Ishikawa (cell line): ENCODE data around the gene KLK12.

ENCODE experiments used
- CEBPB ChIP-seq: IDR thresholded peaks from 2 replicates; pipeline ENCODE4 v1.6.1; 2012
- CREB1 ChIP-seq: IDR thresholded peaks from 2 replicates; pipeline ENCODE4 v1.6.1; 2012; ENCODE audit warnings: low read depth
- EGR1 ChIP-seq: IDR thresholded peaks from 2 replicates; pipeline ENCODE4 v1.6.1; 2012
- EP300 ChIP-seq: IDR thresholded peaks from 2 replicates; pipeline ENCODE4 v1.6.1; 2012; ENCODE audit warnings: borderline replicate concordance
- FOXM1 ChIP-seq: IDR thresholded peaks from 2 replicates; pipeline ENCODE4 v1.6.1; 2012; ENCODE audit warnings: low read depth, borderline replicate concordance
- NFIC ChIP-seq: IDR thresholded peaks from 2 replicates; pipeline ENCODE4 v1.6.1; 2012
- RAD21 ChIP-seq: IDR thresholded peaks from 2 replicates; pipeline ENCODE4 v1.6.1; 2012; ENCODE audit warnings: low read depth
- TAF1 ChIP-seq: IDR thresholded peaks from 2 replicates; pipeline ENCODE4 v1.6.1; 2012; ENCODE audit warnings: low read depth, mild to moderate bottlenecking
- TCF12 ChIP-seq: IDR thresholded peaks from 2 replicates; pipeline ENCODE4 v1.6.1; 2012; ENCODE audit warnings: low read depth
- TEAD4 ChIP-seq: IDR thresholded peaks from 2 replicates; pipeline ENCODE4 v1.6.1; 2012
- YY1 ChIP-seq: IDR thresholded peaks from 2 replicates; pipeline ENCODE4 v1.6.1; 2012; ENCODE audit warnings: low read depth
- ZBTB7A ChIP-seq: IDR thresholded peaks from 2 replicates; pipeline ENCODE4 v1.6.1; 2012; ENCODE audit warnings: low read depth
- TF ChIP-seq, protein P1 (sequence below): IDR thresholded peaks from 2 replicates; pipeline ENCODE4 v1.6.1; 2012; ENCODE audit warnings: low read depth, mild to moderate bottlenecking
- TF ChIP-seq, protein P2 (sequence below): IDR thresholded peaks from 2 replicates; pipeline ENCODE4 v1.6.1; 2012
- TF ChIP-seq, protein P3 (sequence below): IDR thresholded peaks from 2 replicates; pipeline ENCODE4 v1.6.1; 2012

The KLK12 gene

DNA sequence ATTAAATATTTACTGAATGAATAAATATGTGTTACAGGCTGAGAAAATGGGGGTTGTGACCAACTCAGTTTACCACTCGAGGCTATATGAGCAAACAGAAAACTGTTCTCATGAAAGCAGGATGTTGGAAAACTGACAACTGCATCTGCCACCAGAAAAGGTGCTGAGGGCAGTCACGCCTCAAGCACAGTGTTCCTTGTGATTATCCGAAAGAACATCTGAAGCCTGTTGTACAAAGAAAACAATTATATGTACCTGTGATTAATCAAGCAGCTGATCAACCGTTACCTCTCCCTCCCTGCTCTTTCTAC lies 36.2 kb upstream of the KLK12 start:
- no peak for TF ChIP-seq EP300
- no peak for TF ChIP-seq TAF1
- TF ChIP-seq, protein P1, sequence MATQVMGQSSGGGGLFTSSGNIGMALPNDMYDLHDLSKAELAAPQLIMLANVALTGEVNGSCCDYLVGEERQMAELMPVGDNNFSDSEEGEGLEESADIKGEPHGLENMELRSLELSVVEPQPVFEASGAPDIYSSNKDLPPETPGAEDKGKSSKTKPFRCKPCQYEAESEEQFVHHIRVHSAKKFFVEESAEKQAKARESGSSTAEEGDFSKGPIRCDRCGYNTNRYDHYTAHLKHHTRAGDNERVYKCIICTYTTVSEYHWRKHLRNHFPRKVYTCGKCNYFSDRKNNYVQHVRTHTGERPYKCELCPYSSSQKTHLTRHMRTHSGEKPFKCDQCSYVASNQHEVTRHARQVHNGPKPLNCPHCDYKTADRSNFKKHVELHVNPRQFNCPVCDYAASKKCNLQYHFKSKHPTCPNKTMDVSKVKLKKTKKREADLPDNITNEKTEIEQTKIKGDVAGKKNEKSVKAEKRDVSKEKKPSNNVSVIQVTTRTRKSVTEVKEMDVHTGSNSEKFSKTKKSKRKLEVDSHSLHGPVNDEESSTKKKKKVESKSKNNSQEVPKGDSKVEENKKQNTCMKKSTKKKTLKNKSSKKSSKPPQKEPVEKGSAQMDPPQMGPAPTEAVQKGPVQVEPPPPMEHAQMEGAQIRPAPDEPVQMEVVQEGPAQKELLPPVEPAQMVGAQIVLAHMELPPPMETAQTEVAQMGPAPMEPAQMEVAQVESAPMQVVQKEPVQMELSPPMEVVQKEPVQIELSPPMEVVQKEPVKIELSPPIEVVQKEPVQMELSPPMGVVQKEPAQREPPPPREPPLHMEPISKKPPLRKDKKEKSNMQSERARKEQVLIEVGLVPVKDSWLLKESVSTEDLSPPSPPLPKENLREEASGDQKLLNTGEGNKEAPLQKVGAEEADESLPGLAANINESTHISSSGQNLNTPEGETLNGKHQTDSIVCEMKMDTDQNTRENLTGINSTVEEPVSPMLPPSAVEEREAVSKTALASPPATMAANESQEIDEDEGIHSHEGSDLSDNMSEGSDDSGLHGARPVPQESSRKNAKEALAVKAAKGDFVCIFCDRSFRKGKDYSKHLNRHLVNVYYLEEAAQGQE: no peak
- TF ChIP-seq, protein P2, sequence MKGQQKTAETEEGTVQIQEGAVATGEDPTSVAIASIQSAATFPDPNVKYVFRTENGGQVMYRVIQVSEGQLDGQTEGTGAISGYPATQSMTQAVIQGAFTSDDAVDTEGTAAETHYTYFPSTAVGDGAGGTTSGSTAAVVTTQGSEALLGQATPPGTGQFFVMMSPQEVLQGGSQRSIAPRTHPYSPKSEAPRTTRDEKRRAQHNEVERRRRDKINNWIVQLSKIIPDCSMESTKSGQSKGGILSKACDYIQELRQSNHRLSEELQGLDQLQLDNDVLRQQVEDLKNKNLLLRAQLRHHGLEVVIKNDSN: no peak
- TF ChIP-seq YY1: no peak
- no peak for TF ChIP-seq ZBTB7A
- TF ChIP-seq CREB1: no peak
- TF ChIP-seq TCF12: no peak
- TF ChIP-seq TEAD4: no peak
- no peak for TF ChIP-seq FOXM1
- TF ChIP-seq, protein P3, sequence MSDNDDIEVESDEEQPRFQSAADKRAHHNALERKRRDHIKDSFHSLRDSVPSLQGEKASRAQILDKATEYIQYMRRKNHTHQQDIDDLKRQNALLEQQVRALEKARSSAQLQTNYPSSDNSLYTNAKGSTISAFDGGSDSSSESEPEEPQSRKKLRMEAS: no peak
- TF ChIP-seq RAD21: no peak
- TF ChIP-seq EGR1: no peak
- no peak for TF ChIP-seq CEBPB

DNA sequence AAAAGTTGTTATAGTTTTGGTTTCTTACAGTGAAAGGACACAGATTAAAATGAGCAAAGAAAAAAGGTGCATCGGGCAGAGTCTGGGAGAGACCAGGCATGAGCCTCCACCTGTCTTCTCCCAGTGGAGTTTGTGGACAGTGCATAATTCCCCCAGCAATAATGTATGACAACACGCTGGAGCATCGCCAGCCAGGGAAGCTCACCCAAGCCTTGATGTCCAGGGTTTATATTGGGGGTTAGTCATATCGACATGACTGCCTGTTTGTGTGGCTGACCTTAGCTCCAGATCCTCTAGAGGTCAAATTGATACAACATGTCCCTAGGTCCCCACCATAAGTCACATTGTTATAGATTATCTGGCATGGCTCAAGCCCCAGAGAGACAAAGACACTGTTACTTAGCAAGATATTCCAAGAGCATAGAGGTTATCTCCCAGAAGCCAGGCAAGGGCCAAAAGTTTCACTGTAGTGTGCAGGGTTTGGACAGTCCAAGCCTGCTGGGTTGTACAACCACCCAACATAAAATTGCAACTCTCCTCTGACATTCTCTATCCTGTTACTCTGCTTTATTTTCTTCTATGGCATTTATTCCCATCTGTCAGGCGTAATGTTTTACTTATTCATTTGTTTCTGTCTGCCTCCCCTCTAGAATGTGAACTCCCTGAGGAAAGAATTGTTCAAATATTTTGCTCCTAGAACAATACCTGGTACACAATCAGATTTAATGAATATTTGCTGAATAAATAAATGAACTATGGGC lies 35.7 kb upstream of the KLK12 start:
- TF ChIP-seq, protein P2: no peak
- TF ChIP-seq TCF12 (no peak), RAD21 (no peak), YY1 (no peak), CEBPB (no peak), FOXM1 (no peak)

DNA sequence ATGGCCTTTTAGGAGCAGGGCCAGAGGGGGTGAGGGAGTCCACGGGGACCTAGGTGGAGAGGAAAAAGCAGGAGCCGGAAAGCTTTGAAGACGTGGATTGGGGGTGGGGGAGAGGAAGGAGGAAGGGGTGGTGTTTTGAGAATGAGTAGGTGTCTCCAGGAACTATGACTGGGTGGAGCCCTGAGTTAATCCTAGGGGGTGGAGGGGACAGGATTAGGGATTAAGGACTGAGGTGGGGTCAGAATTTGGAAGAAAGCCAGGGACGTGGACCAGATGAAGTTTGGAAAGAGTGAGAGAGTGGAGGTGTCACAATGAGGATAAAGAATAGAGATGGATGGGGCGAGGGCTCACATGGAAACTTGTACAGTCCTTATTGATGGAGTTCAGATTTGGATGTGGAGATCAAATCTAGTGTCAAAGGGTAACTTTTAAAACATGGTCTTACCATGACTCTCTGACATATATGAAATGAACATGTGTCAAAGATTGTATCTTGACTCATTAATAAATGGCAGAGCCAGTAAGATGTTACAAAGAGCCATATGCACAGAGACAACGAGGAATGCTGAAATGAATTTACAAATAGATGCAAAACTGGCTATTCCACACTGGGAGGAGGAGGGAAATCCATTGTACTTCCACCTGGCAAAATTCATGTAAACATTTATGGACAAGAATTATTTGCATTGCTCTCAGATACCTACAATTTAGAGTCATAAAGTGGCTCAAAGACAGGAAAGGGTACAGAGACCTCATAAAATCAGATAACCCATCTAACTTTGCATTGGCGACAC lies 31.8 kb upstream of the KLK12 start:
- TF ChIP-seq, protein P3: no peak
- no peak for TF ChIP-seq NFIC
- TF ChIP-seq RAD21: no peak
- TF ChIP-seq, protein P2: no peak

DNA sequence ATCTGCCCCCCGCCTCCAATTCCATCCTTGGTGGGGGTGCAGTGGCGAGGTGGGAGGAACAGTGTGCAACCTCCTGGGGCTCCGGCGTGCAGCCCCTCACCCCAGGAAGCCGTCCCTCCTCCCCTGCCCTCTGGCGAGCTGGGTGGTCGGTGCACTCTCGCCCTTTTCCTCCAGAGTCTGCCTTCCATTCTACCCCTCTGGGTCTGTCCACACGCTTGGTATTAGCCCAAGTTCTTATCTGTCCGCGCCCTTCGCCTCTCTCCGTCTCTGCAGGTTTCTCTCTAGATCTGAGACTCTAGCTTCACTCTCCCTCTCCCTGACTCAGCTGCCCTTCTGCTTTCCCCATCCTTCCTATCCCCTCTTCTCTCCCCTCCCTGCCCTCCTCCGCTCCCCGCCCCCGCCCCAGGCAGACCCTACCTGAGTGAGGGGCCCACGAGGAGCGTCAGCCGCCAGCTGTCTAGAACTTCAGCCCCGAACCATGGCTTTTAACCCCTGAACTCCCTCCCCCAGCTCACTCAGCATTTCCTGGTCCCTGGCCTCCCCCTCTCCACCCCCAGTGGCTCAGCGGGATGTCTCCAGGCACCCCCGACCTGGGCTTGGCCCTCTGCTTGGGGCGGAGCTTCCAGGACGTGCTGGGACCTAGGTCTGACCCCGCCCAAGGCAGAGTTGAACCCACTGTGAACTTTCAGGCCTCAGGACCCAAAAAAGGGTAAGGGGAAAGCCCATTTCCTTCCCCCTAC lies 30.6 kb upstream of the KLK12 start:
- no peak for TF ChIP-seq YY1
- TF ChIP-seq, protein P1: no peak
- no peak for TF ChIP-seq RAD21
- no peak for TF ChIP-seq ZBTB7A
- no peak for TF ChIP-seq EGR1
- TF ChIP-seq, protein P3: no peak
- TF ChIP-seq TAF1: no peak
- no peak for TF ChIP-seq FOXM1
- TF ChIP-seq CEBPB: no peak
- no peak for TF ChIP-seq TEAD4
- TF ChIP-seq CREB1: no peak
- no peak for TF ChIP-seq EP300
- no peak for TF ChIP-seq NFIC
- TF ChIP-seq, protein P2: no peak
- no peak for TF ChIP-seq TCF12
